ENCODE results near the gene SLC22A3.
"Not testable (repeated sequence)": the region's sequence is repeated elsewhere in the genome, so short reads cannot be mapped to it uniquely, and the experiment has no call there.

The SLC22A3 gene

DNA sequence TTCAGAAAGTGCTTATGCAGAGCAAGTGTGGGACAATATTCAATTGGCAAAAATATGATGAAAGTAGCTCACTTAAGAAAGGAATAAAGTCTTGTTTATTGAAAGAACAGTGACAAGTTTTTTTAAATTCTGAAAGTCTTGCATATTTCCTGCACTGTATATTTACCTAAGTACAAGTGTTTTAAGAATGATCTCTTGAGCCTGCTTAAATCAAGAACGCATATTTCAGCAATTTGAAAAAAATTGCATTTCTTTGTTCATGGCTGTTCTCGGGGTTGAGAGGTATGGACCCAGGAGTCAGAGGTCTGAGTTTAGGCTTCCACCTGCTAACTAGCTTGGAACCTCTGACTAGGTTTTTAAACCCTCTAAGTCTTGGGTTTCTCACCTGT is 27.4 kb downstream of the SLC22A3 start:
- no peak for DNase-seq

DNA sequence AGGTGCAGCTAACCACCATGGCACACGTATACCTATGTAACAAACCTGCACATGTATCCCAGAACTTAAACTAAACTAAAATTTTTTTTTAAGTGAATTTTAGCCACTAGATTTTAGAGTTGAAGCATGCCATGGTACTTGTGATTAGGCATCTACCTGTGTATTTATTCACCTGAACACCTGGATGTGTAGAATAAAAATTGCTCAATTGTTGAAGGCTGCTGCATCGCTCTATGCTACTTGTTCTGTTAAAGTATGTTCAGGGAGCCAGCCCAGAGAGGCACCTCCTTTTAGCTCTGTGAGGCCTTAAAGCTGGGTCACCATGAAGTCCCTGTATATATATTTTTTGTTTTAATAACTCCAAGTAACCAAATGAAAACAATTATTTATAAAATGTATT is 28.3 kb downstream of the SLC22A3 start:
- DNase-seq, result no peak

DNA sequence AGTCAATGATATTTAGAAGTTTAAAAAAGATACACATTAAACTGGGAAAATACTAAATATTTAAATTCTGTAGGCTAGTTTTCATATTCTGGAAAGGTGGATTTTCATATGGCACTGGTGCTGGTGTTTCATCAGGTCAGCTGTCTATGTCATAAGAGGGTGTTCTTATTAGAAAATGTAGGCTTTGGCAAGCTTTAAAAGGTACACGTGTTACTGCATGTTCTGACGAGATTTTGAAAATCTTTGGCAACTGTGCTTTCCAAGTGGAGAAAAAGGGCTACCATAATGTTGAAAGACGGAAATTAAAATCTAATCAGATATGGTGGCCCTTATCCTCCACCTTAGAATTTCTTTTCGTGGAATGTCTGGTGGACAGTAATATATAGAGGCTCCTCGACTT is 30.0 kb downstream of the SLC22A3 start:
- DNase-seq, result no peak

DNA sequence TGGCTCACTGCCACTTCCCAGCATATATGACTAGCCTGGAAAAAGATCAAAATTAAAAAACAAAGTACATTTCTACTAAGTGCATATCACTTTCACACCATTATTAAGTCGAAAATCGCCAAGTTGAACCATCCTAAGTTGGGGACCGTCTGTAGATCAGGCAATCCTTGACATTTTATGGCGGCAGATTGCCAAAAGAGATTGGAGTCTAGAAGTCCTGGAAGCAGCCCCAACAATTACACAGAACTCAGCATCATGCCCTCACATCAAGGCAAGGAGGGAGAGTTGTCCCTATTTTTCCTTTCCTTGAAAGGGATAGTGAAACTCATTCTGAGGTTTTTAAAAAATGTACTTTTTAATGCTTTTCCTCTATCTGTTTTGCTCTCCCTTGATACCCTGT is 30.7 kb downstream of the SLC22A3 start:
- DNase-seq, result no peak

DNA sequence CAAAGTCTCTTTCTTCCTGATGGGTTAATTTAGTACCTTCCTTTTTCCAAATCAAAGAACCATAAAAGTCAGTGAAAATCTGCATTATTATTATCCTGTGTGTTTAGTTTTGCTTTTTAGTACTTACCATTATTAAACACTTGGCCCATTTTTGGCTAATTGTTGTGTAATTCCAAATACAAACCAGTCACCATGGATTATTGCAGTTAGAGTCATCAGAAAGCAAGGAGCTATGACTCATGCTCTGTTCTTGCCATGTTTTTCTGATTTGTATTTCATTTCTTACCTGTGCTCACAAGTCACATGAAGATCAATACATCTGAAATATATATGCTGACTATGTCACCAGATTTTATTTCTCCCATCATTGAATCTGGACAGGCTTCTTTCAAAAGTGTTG is 31.3 kb downstream of the SLC22A3 start:
- no peak for DNase-seq

DNA sequence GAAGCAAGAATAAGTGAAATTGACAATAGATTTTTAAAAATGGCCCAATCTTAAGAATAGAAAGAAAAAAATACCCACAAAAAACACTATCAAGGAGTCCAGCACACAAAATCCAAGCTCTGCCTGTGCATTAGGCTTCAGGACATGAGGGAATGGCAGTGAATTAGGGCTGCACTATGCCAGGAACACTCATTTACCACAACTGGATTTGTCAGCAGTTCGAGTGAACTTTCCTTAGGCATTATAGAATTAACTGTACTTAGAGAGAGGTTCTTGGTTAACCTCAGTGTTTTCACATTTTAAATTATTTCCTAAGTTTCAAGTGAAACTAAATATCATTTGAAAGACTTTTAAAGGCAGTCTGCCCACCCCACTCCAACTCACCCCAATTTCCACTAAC is 34.8 kb downstream of the SLC22A3 start:
- DNase-seq, result no peak

DNA sequence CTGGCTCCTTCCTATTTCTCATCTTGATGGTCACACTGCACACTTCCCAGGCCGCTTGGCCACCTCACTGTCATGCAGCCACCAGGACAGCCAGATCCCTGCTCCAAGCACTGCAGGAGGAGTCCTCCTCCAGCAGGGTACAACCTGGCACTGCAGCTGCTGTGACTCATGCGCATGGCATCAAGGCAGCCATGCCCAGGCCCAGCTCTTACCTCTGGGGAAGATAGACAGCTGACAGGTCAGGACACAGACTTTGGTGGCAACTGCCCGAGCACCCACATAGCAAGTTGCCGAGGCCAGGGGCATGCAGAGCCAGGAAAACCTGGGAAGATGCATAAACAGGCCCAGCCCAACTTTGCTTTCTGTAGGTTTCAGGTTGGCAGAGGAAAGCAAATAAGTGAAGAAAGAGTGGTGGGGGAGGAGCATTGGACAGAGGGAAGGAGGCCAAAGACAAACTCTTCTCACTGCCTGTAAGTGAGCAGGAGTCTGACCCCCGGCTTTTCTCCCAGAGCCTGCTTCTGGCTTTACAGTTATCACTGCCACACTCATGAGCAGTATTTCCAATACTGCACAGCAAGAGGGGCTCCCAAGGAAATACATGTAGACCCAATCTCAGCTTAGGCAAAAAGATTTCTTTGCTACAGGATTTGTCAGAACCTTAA is 38.8 kb downstream of the SLC22A3 start:
- DNase-seq, result no peak

DNA sequence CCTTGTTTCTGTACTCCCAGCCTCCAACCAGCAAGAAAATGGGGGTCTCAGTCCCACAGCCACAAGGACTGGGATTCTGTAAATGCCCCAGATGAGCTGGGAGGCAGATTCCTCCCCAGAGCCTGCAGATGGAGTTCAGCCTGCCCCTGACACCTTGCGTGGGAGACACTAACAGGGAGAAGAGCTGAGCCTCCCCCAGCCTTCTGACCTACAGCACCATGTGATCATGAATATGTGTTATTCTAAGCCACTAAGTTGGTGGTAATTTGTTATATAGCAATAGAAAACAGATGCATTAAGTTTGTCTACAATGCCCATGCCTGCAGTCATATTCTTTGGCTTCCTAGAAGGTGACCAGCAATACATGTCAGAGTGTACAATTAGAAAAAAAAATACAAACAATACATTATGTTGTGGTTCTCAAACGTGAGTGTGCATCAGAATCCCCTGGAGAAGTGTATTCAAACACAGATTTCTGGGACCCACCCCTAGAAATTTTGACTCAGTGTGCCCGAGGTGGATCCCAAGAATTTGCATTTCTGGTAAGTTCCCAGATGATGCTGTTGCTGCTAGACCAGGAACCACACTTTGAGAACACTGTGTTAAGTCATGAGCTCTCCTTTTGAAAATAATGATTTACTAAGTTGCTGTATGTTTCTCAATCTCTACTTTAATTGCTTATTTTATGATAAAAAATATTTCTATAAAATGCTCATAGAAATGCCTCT is 39.9 kb downstream of the SLC22A3 start:
- no peak for DNase-seq

DNA sequence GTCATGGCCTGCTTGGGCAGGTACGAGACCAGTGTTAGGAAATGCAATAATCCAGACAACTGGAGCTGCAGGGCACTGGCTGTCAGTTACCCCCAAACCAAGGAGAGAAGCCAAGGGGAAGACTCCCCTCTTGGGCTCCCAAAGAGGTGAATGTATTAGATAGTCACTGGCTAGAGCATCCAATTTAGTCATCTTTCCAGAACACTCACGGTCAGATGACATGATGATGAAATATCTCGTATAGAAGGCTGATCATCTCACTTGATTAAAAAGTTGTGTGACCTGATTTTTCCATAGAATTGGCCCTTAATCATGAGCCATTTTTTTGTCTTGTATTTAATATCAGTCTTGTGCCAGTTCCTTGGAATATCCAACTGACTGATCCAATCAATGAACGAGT is 40.7 kb downstream of the SLC22A3 start:
- no peak for DNase-seq

DNA sequence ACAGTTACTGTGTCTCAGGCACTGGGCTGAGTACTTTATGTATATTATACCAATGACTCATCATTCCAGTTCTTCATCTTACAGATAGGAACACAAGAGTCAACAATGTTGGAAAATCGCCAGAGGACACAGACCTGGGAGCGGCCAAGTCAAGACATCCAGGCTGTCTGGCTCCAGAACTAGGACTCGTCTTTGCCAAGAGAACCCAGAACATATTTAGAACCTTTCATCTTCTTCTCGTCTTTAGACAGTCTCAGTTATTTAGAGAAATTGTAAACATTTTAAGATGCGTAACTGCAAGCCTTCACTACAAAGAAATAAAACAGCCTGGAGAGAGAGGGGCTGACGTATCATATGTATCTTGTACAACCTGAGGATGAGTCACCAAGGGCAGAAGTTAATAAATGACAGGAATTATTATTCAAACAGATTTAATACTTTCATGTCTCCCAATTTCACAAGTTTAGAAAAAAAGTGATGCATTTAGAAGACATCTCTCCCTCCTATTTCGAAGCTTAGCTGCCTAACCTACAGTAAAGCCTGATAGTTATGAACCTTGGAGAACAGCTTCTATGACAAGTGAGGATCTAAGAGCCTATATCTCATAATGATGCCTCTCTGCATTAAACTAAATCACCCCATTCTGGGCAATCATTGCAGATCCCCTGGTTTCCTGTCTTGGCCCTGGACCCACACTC is 43.4 kb downstream of the SLC22A3 start:
- no peak for DNase-seq

DNA sequence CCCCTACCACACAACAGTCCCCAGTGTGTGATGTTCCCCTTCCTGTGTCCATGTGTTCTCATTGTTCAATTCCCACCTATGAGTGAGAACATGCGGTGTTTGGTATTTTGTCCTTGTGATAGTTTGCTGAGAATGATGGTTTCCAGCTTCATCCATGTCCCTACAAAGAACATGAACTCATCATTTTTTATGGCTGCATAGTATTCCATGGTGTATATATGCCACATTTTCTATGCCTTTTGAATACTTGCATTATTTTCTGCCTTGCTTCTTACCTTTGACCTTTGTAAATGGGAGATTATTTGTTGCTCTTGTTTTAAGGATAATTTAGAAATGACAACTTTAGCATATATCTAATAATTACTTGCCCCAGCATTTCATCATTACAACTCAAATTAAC is 45.3 kb downstream of the SLC22A3 start:
- DNase-seq, result not testable (repeated sequence)

DNA sequence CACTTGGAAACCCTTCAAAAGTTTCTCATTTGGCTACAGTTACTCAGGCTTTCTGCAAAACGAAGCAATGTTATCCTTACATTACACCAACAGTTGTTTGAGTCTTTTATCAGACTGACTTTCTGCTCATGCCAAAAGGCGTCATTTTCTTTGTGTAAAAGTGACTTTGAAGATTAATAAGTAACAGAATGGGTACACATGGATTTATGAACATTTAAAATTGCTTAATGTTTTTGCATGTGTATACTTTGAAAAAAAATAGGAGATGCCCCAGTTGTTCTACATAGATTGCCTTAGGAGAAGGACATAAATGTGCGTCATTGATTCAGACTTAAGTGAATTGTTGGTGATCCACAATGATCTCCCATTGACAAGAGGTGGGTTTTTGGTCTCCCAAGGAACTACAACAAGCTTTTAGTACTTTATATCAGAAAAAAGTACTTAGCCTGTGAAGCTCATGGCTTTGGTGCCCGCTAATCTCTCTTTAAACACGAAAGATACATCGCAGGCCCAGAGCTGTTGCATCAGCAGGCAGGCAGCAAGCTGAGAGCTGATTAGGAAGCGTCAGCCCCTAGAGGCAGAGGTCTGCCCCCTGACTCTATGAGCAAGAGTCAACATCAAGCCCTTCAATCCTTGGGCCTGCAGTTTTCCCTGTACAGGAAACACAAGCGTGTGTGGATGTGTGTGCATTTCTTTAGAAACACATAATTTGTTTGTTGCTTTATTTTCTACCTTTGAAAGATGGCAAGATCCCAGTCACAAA is 45.9 kb downstream of the SLC22A3 start:
- DNase-seq, result no peak

DNA sequence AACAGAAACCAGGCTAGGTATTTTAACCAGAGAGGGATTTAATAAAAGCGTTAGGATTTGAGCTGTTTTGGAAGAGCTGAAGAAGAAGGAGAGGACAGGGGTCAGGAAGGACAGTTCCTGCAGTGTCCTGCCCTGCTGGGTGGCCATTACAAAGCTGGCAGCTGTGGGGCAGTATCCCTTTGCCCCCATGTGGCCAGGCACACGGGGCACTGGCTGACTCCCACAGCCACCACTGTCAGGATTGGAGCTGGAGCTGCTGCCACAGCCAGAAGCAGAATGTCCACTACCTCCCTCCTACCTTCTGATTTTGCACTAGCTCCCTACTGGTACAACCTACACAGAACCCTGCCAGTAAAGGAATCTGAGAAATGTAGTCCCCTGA is 46.5 kb downstream of the SLC22A3 start:
- no peak for DNase-seq

DNA sequence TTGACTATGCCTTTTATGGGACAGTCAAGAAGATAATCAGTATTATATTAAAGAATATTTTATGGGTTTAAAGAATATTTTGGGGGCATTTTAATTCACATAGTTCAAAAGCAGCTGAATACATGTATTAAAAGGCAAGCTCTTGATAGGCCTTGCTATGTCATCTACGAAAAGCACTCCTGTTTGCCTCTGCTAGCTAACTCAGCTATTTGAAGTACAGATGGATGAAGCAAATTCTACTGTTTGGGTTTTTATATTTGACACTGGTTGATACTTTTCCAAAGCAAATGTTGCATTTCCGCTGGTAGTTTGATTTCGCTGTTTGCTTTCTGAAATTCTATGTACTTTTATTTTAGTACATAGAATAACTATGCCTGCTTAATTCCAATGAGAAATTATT is 47.0 kb downstream of the SLC22A3 start:
- no peak for DNase-seq

DNA sequence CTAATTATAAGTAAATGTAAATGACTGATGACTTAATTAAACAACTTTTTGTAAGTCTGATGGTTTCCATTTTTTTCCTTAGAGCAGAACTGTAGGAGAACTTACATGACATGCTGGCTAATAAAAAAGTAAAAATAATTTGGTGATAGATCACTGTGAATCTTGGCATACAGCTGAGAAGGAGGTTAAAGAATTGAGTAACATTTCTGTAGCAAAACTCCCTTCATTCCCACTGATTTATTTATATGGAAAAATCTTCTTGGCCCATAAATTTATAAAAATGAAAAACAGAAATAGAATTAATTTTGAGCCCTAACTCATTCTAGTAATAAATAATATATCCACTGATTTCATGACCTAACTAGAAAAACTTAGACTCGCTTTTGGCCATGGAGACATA is 48.1 kb downstream of the SLC22A3 start:
- no peak for DNase-seq

DNA sequence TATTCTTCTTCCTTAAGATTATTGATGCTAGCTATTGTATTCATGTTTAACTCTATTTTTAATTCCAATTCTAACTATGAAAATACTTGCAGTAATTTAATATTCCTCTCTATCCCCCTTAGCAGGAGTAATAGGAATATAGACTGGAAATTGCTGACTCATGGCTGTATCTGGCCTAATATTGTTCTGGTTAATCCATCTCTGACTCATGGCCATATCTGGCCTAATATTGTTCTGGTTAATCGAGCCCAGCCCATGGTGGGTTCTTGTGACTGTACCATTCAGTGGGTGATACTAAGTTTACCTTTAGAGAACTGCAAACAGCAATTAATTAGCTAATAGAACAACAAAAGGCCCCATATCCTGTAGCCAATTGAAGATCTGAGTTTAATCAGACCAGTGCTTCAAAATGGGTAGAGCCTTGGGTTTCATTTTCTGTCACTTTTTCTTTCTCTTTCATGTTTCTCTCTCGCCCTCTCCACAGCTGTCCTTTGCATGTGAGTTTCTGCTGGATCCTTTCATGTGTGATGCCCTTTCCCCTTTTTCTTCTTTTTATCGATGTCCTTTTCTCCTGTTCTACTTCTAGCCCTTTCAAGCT is 50.6 kb downstream of the SLC22A3 start:
- DNase-seq, result peak in 1 of 5 donors; percentile 35

DNA sequence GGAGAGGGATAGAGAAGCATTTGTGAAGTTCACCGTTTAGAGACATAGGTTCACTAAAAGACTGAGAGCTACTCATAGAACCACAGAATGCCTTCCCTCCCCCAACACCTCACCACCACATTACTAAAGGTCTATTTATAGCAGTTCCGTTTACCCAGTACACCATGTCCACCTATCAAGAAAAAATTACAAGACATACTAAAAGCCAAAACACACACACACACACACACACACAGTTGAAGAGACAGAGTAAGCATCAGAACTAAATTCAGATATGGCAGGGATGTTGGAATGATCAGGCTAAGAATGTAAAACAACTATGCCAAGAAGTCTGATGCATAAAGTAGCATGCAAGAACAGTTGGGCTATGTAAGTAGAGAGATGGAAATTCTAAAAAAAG is 52.3 kb downstream of the SLC22A3 start:
- DNase-seq, result no peak

DNA sequence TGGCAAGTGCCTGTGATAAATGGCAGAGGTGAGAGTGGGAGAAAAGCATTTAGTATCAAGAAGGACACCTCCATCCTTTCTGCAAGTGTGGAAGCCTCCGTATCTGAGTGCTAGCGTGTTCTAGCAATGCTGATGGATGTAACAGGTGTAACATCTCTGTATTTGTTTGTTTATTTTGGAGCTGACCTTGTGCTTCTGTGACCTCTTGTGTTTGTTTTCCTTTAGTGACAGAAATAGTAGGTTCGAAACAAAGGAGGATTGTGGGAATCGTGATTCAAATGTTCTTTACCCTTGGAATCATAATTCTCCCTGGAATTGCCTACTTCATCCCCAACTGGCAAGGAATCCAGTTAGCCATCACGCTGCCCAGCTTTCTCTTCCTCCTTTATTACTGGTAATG is 60.4 kb downstream of the SLC22A3 start:
- DNase-seq, result no peak

DNA sequence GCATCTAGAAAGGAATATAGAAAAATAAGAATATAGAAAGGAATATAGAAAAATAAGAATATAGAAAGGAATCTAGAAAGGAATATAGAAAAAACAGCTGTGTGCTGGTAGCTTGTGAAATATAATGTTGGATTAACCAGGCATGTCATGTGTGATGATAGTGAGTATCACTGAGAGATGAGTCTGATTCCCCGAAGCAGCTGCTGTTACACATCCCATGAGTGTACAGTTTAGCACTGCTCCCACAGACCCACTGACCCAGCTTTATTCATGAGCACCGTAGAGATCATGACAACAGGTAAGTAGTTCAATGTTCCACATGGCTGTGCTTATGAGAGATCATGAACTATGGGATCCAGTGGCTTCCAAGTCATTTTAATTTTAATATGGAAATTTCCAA is 64.8 kb downstream of the SLC22A3 start:
- DNase-seq, result no peak

DNA sequence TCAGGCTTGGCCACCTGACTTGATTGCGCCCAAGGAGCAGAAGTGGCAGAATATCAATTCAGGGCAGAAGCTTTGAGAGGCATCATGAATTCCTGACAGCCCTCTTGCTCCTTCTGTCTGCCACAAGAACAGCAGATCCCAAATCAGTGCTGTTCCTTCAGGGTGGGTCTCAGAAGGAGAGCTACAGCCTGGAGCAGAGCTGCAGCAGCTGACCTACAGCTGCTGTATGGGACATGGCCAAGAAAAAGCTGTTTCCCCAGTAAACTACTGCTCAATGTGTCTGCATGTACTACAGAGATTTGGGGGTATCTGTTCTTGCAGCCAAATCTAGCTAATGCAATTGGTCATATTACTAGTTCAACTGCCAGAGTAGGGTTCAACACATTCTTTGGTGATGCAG is 69.0 kb downstream of the SLC22A3 start:
- no peak for DNase-seq

DNA sequence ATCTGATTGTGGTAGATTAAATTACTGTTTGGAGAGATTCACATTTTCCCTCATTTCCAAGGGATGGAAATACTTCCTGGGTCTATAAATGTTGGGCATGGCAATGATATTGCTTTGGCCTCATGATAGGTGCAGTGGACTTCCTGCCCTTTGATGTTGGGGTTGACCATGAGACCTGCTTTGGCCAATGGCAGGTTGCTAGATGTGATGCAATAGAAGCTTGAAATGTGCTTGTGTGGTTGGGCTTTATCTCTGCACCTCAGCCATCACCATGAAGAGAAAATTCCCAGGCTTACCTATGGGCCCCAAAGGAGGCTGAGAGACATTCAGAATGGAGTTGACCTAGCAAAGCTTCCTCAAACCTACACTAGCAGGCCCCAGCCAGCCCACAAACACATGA is 69.4 kb downstream of the SLC22A3 start:
- DNase-seq, result no peak

DNA sequence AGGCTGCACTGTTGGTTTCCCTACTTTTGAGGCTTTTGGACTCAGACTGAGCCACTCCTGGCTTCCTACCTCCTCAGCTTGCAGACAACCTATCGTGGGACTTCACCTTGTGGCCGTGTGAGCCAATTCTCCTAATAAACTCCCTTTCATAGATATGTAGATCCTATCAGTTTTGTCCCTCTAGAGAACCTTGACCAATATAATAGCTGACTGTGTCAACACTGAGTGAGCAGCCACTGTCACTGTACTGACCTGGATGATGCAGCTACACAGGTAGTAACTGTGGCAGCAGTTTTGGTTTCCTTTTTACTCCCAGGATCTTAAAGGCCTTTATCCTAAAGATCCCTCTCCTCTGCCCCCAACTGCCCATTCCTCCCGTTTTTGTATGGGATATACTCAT is 70.2 kb downstream of the SLC22A3 start:
- DNase-seq, result no peak

DNA sequence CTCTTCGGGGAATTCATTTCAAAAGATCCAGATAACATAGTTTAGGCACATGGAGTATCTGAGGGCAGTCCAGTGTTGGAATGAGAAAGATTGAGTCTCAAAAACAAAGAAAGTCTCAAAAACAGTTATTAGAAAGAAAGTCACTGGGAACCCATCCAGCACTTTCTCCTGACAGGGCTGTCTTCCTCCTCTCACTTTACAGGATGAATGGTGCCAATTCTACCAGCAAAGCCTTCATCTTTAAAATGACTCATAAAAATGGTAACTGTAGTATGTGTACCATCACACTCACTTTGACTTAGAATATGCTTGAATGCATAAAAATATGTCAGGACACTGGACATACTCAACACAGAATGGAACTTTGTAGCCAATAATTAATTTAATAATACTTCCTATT is 71.3 kb downstream of the SLC22A3 start:
- no peak for DNase-seq
